Measurements from ENCODE around the gene LRRC4. TPM values are rescaled to one million over a fixed set of nuclear protein-coding genes. Genes with fewer than 3 reads are reported as not detected.
A peak's percentile ranks its signal among the peaks of the same experiment; 100 is the strongest.

LRRC4 gene
- total RNA-seq, 1 donor from 2014 or later = 6.4 TPM

DNA sequence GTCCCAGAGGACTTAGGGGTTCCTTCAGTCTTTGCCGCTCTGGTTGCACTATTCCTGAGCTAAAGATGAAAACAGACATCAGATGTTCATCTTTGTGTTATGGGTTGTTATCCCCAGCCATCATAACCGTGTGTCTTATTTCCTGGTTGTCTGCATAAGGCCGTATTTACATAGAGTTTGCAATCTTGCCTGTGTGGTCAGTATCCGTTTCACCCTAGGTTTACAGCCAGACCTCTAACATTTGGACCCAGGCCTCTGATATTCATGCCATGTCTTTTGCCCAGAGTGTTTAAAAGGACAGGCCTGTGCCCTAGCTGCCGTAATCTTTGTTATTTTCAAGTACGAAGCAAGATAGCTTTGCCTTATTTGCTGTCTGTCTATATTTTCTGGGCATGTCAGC, 26.6 kb downstream of the LRRC4 start:
- Histone ChIP-seq H3K4me3 (no peak overlapping the region), H3K27me3 (no peaks in the 10 kb centered on the region), H3K9me3 (no peaks in the 10 kb centered on the region), H3K4me1 (peaks cover 5% of the 10 kb centered on the region), H3K27ac (no peak overlapping the region), H3K36me3 (no peaks in the 10 kb centered on the region)
- ATAC-seq = no peak
- TF ChIP-seq, protein P1, sequence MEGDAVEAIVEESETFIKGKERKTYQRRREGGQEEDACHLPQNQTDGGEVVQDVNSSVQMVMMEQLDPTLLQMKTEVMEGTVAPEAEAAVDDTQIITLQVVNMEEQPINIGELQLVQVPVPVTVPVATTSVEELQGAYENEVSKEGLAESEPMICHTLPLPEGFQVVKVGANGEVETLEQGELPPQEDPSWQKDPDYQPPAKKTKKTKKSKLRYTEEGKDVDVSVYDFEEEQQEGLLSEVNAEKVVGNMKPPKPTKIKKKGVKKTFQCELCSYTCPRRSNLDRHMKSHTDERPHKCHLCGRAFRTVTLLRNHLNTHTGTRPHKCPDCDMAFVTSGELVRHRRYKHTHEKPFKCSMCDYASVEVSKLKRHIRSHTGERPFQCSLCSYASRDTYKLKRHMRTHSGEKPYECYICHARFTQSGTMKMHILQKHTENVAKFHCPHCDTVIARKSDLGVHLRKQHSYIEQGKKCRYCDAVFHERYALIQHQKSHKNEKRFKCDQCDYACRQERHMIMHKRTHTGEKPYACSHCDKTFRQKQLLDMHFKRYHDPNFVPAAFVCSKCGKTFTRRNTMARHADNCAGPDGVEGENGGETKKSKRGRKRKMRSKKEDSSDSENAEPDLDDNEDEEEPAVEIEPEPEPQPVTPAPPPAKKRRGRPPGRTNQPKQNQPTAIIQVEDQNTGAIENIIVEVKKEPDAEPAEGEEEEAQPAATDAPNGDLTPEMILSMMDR (IDR thresholded peaks at IDR 0.05) = no peak
- intact Hi-C loops (cut with DNase I) = no loop called here
- no peak for DNase-seq

DNA sequence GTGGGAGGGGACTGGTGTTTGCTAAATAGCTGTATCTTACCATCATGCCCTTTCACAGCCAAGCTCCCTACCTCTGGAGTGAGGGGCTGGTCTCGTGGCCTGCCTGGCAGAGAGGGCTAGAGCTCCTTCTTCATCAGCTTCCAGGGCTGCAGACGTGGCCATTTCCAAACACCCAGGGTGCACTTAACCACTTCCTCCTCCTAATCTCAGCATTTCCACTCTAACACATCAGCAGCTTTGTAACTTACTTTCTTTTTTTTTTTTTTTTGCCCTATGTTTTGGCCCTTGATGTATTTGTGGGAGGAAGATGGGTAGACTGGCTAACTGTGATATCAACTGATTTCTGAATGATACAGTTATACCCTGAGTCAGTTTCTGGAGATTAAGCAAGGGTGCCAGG, 27.4 kb downstream of the LRRC4 start:
- DNase-seq (no peak), ATAC-seq (peak; percentile 58)
- H3K27me3 ChIP-seq = no peaks in the 10 kb centered on the region
- intact Hi-C loops (cut with DNase I) = no loop called here
- H3K36me3 ChIP-seq = no peaks in the 10 kb centered on the region
- H3K9me3 ChIP-seq = no peaks in the 10 kb centered on the region
- peaks cover 9% of the 10 kb centered on the region for H3K4me1 ChIP-seq
- TF ChIP-seq, protein P1 (IDR thresholded peaks at IDR 0.05) = no peak
- no peak overlapping the region for H3K27ac ChIP-seq
- H3K4me3 ChIP-seq = no peak overlapping the region

DNA sequence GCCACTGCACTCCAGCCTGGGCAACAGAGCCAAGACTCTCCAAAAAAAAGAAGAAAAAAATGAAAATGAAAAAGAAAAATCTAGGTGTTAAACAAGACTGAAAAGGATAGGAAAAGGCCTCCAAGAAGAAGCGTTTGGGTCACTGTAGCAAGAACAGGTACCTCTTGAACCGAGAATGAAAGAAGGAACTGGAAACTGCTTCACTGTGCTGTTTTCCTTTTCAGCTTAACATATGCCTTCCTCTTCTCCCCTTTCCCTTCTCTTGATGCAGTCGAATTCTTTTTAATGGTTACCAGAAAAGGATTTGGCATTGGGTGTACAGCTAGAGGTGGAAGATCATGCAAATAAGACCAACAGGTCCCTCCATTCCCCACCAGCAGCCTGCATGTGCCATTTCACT, 28.1 kb downstream of the LRRC4 start:
- Histone ChIP-seq H3K4me1 (peaks cover 9% of the 10 kb centered on the region), H3K27me3 (no peaks in the 10 kb centered on the region), H3K4me3 (no peak overlapping the region), H3K36me3 (no peaks in the 10 kb centered on the region), H3K9me3 (no peaks in the 10 kb centered on the region), H3K27ac (no peak overlapping the region)
- ATAC-seq (no peak), DNase-seq (no peak)
- TF ChIP-seq, protein P1 (IDR thresholded peaks at IDR 0.05) = no peak
- intact Hi-C loops (cut with DNase I) = no loop called here

DNA sequence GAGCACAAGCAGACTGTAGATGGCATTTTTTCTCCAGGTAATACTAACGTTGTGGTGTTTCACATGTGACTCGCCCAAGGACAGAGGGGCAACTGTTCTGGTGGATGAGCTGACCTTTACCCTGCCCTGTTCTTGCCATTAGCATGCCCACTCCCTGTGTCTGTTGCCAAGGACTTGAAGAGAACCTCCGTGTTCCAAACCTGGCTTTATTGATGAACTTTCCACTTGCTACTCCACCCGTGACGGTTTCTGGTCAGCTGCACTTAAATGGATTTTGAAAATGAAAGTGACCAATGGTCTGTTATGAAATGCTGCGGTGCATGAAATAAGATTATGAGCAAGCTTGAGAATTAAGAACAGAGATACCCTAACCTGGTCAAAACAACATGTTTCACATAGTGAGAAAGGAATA, 30.4 kb downstream of the LRRC4 start:
- no peak for ATAC-seq
- Histone ChIP-seq H3K27ac (no peak overlapping the region), H3K4me1 (peaks cover 16% of the 10 kb centered on the region), H3K9me3 (no peaks in the 10 kb centered on the region), H3K36me3 (no peaks in the 10 kb centered on the region), H3K27me3 (no peaks in the 10 kb centered on the region), H3K4me3 (no peak overlapping the region)
- TF ChIP-seq, protein P1 (IDR thresholded peaks at IDR 0.05) = no peak
- no peak for DNase-seq
- intact Hi-C loops (cut with DNase I) = no loop called here

DNA sequence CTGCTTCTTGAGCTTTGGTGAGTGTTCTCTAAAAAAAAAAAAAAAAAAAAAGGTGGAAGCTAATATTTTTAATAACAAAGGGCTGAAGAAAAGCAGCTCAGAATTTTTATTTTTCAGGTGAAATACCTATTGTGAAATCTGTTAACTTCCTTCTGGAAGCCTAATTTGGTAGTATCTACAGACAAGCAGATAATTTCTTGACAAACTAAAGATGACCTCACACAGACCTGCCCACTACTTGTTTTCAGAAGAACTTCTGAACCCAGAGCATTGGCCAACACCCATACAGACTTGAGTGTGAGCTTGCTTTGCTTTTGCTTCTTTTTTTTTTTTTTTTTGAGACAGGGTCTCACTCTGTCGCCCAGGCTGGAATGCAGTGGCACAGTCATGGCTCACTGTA, 31.2 kb downstream of the LRRC4 start:
- Histone ChIP-seq H3K9me3 (no peaks in the 10 kb centered on the region), H3K27me3 (no peaks in the 10 kb centered on the region), H3K4me3 (no peak overlapping the region), H3K27ac (no peak overlapping the region), H3K36me3 (no peaks in the 10 kb centered on the region), H3K4me1 (peaks cover 16% of the 10 kb centered on the region)
- DNase-seq (no peak), ATAC-seq (peak; percentile 59)
- intact Hi-C loops (cut with DNase I) = no loop called here
- TF ChIP-seq, protein P1 (IDR thresholded peaks at IDR 0.05) = no peak

DNA sequence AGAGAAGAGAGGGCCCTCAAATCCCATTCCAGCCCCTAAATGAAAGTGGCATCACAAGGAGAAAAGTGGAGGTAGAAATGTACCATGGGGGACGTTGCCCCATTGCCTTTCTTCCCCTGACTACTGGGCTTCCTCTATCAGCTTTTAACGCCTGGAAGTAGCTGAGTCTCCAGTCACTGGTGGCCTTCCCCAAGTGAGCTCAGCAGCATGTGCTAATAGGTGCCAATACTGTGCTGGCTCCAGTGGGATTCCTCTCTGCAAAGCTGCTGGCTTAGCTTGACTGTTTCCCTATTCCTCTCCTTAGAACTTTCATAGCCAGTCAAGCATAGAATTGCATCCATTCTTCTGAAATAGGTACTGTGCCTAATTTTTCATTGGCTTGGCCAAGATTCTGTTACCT, 32.6 kb downstream of the LRRC4 start:
- Histone ChIP-seq H3K4me1 (peaks cover 14% of the 10 kb centered on the region), H3K27ac (no peak overlapping the region), H3K36me3 (no peaks in the 10 kb centered on the region), H3K27me3 (no peaks in the 10 kb centered on the region), H3K4me3 (no peak overlapping the region), H3K9me3 (no peaks in the 10 kb centered on the region)
- no peak for ATAC-seq
- no peak for DNase-seq
- intact Hi-C loops (cut with DNase I) = no loop called here
- TF ChIP-seq, protein P1 (IDR thresholded peaks at IDR 0.05) = no peak
